Measurements from ENCODE around the gene RIPK4.

DNA sequence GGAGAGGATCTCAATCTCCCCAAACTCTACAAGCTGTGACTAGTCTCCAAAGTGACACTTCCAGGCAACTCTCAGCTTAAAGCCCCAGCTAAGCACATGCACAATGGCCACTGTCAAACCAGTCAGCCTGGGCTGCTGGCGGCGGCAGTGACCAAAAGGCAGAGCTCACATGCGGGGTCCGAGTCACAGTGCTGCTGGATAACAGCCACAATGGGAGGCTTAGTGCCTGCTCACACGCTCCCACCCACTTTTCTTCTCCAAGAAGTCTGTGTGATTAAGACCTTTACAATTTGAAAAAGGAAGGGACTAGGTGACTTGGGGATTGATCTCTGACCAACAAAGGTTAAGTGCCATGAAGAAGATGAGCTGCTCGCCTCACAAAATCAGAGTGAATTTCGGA is 16.8 kb downstream of the RIPK4 start:
- TF ChIP-seq, protein P1, sequence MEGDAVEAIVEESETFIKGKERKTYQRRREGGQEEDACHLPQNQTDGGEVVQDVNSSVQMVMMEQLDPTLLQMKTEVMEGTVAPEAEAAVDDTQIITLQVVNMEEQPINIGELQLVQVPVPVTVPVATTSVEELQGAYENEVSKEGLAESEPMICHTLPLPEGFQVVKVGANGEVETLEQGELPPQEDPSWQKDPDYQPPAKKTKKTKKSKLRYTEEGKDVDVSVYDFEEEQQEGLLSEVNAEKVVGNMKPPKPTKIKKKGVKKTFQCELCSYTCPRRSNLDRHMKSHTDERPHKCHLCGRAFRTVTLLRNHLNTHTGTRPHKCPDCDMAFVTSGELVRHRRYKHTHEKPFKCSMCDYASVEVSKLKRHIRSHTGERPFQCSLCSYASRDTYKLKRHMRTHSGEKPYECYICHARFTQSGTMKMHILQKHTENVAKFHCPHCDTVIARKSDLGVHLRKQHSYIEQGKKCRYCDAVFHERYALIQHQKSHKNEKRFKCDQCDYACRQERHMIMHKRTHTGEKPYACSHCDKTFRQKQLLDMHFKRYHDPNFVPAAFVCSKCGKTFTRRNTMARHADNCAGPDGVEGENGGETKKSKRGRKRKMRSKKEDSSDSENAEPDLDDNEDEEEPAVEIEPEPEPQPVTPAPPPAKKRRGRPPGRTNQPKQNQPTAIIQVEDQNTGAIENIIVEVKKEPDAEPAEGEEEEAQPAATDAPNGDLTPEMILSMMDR (IDR thresholded peaks at IDR 0.05): no peak
- TF ChIP-seq POLR2A (IDR thresholded peaks at IDR 0.05; ENCODE audit: low read depth): no peak

All from esophagus muscularis mucosa (tissue), 3 donors.